ENCODE results near the gene PRMT2.

The PRMT2 gene

GRCh38 chr21:46617267-46618051 is 18.0 kb upstream of the PRMT2 start:
- no peak overlapping the region for H3K4me3 ChIP-seq (ENCODE audit: low read depth, low read length)
- TF ChIP-seq CTCF (IDR thresholded peaks at IDR 0.05; ENCODE audit: control insufficient read depth, extremely low read depth, insufficient read depth) = no peak
- DNase-seq (ENCODE audit: low read depth) = no peak

- no peak overlapping the region for H3K4me3 ChIP-seq (ENCODE audit: low read depth, low read length)
- no peak for DNase-seq (ENCODE audit: low read depth)
- no peak for TF ChIP-seq CTCF (IDR thresholded peaks at IDR 0.05; ENCODE audit: control insufficient read depth, extremely low read depth, insufficient read depth)
These were observed 16.6 kb upstream of the PRMT2 start for GRCh38 chr21:46618738-46619379.

GRCh38 chr21:46619846-46620245 is 15.6 kb upstream of the PRMT2 start:
- no peak for DNase-seq (ENCODE audit: low read depth)

GRCh38 chr21:46620846-46621245 is 14.6 kb upstream of the PRMT2 start:
- no peak overlapping the region for H3K4me3 ChIP-seq (ENCODE audit: low read depth, low read length)
- no peak for DNase-seq (ENCODE audit: low read depth)
- no peak for TF ChIP-seq CTCF (IDR thresholded peaks at IDR 0.05; ENCODE audit: control insufficient read depth, extremely low read depth, insufficient read depth)

More at GRCh38 chr21:46619846-46620245, 15.6 kb upstream of the PRMT2 start:
- no peak overlapping the region for H3K4me3 ChIP-seq (ENCODE audit: low read depth, low read length)
- no peak for TF ChIP-seq CTCF (IDR thresholded peaks at IDR 0.05; ENCODE audit: control insufficient read depth, extremely low read depth, insufficient read depth)

GRCh38 chr21:46621457-46622182 is 13.9 kb upstream of the PRMT2 start:
- H3K4me3 ChIP-seq (ENCODE audit: low read depth, low read length) = no peak overlapping the region
- no peak for TF ChIP-seq CTCF (IDR thresholded peaks at IDR 0.05; ENCODE audit: control insufficient read depth, extremely low read depth, insufficient read depth)
- DNase-seq (ENCODE audit: low read depth) = no peak

GRCh38 chr21:46622226-46622625 is 13.2 kb upstream of the PRMT2 start:
- TF ChIP-seq CTCF (IDR thresholded peaks at IDR 0.05; ENCODE audit: control insufficient read depth, extremely low read depth, insufficient read depth) = no peak
- no peak overlapping the region for H3K4me3 ChIP-seq (ENCODE audit: low read depth, low read length)
- no peak for DNase-seq (ENCODE audit: low read depth)

Data from LNCaP clone FGC (cell line).